ENCODE data around the gene ATP9B. TPM values are rescaled to one million over a fixed set of nuclear protein-coding genes. Genes with fewer than 3 reads are reported as not detected.

ATP9B gene
- polyA plus RNA-seq, 3 donors, result 7.2 to 20.3 (median 14.0) TPM

DNA sequence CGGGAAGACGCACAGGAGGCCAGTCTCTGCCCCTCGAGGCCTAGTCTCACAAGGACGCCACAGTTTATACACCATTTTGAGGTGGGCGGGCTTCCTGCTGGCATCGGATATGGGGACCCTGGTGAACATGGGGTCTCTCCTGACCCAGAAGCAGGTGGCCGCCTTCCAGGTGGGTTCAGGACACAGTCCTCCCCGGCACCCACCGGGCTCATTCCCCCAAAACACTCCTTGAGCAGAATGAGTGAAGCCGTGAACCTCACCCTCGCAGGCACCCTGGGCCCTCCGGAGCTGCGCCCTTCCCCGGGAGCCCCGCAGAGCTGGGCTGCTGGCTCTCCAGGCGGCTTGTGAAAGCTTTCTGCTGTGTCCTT lies 333.0 kb downstream of the ATP9B start:
- H3K4me3 ChIP-seq (replicated peaks in 1 of 3; ENCODE audit: low read depth in 2 of 3, low read length in 3 of 3), result no peak overlapping the region
- intact Hi-C loops (cut with micrococcal nuclease), result loop anchor here in 1 of 2 donors (10.0 kb wide), 1 partner anchor 633 kb away; the partner anchor contains the start of gene RBFA
- TF ChIP-seq, protein P1, sequence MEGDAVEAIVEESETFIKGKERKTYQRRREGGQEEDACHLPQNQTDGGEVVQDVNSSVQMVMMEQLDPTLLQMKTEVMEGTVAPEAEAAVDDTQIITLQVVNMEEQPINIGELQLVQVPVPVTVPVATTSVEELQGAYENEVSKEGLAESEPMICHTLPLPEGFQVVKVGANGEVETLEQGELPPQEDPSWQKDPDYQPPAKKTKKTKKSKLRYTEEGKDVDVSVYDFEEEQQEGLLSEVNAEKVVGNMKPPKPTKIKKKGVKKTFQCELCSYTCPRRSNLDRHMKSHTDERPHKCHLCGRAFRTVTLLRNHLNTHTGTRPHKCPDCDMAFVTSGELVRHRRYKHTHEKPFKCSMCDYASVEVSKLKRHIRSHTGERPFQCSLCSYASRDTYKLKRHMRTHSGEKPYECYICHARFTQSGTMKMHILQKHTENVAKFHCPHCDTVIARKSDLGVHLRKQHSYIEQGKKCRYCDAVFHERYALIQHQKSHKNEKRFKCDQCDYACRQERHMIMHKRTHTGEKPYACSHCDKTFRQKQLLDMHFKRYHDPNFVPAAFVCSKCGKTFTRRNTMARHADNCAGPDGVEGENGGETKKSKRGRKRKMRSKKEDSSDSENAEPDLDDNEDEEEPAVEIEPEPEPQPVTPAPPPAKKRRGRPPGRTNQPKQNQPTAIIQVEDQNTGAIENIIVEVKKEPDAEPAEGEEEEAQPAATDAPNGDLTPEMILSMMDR (IDR thresholded peaks at IDR 0.05), result no peak
- H3K9ac ChIP-seq (ENCODE audit: insufficient read depth, low read length, poor library complexity, severe bottlenecking), result no peak overlapping the region
- 97% methylated on average over 15 of the region's 16 CpGs for WGBS (ENCODE audit: insufficient coverage)
- H3K9me3 ChIP-seq (replicated peaks in 1 of 2; ENCODE audit: control insufficient read depth in 1 of 2, insufficient read depth in 1 of 2, low read length in 2 of 2), result no peaks in the 10 kb centered on the region
- H3K9me3 Mint-ChIP-seq, result peaks cover 0 to 15% (median 2%) of the 10 kb centered on the region in 7 donors
- DNase-seq, result no peak
- H3K4me2 ChIP-seq (replicated peaks; ENCODE audit: extremely low read depth, low read length, poor library complexity, severe bottlenecking), result peak overlapping the region; percentile 67
- H4K20me1 ChIP-seq (ENCODE audit: insufficient read depth, low read length), result peaks cover 25% of the 10 kb centered on the region
- peaks cover 39% of the 10 kb centered on the region for H3K79me2 ChIP-seq (ENCODE audit: insufficient read depth, low read length)
- H3K4me1 Mint-ChIP-seq, result peaks cover 63% of the 10 kb centered on the region
- no peak overlapping the region for H3K4me3 Mint-ChIP-seq
- H3K27ac ChIP-seq (ENCODE audit: low read depth in 1 of 2, low read length in 2 of 2), result no peak overlapping the region
- no peak overlapping the region for H2AFZ ChIP-seq (ENCODE audit: insufficient read depth, low read depth, low read length, poor library complexity, severe bottlenecking)
- H3K27ac Mint-ChIP-seq, result peak overlapping the region in 3 of 7 donors; percentile 30 to 99 (median 82)
- H3K27me3 ChIP-seq (ENCODE audit: control insufficient read depth in 2 of 2, insufficient read depth in 2 of 2, low read length in 2 of 2), result peaks cover 0 to 23% of the 10 kb centered on the region in 2 donors
- H3K36me3 ChIP-seq (replicated peaks in 1 of 2; ENCODE audit: control insufficient read depth in 1 of 2, insufficient read depth in 2 of 2, low read length in 2 of 2), result no peaks in the 10 kb centered on the region
- H3K27me3 Mint-ChIP-seq (ENCODE audit: low read depth in 3 of 3), result peaks cover 21 to 26% (median 23%) of the 10 kb centered on the region in 3 donors
- peaks cover 67 to 75% of the 10 kb centered on the region in 2 donors for H3K4me1 ChIP-seq (ENCODE audit: control insufficient read depth in 1 of 2, insufficient read depth in 2 of 2, low read length in 2 of 2)
- H3K36me3 Mint-ChIP-seq, result peaks cover 27 to 38% of the 10 kb centered on the region in 2 donors

DNA sequence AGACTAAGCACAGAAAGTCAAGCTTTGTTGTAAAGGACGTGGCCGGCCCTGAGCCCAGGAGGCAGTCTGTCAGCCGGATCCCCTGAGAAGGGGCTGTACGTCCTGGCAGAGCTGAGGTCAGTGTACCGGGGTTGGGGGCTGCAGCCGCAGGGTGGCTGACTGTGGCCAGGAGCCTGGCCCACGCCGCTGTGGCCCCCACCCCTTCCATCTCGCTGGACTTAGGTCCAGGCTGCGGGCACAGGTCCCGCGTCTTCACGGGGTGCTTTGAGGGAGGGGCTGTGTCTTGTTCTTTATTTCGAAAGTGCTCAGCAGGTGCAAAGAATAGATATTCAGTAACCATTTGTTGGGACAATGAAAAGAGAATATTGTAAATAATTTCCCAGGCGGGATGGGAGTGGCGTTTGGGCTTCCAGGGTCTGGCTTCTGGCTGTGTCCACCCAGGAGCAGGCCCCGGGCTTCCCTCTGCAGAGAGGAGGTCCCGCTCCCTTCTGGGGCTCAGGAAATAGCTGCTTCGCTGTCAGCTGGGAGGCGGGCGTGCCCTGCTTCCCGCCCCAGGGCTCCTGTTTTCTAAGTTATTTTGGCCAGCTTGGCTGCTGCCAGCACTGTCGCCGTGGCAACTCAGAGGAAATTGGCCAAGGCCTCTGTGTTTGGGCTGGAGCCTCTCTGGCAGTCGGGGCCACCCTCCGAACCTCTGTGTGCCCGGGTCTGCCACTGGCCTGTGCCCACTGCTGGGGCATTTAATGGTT lies 334.0 kb downstream of the ATP9B start:
- H3K27ac ChIP-seq (ENCODE audit: low read depth in 1 of 2, low read length in 2 of 2), result peak overlapping the region; percentile 48 to 54
- peaks cover 67 to 75% of the 10 kb centered on the region in 2 donors for H3K4me1 ChIP-seq (ENCODE audit: control insufficient read depth in 1 of 2, insufficient read depth in 2 of 2, low read length in 2 of 2)
- peak overlapping the region; percentile 32 for H3K9ac ChIP-seq (ENCODE audit: insufficient read depth, low read length, poor library complexity, severe bottlenecking)
- peaks cover 39% of the 10 kb centered on the region for H3K79me2 ChIP-seq (ENCODE audit: insufficient read depth, low read length)
- peaks cover 12 to 17% (median 14%) of the 10 kb centered on the region in 3 donors for H3K27me3 Mint-ChIP-seq (ENCODE audit: low read depth in 3 of 3)
- H3K27ac Mint-ChIP-seq, result peak overlapping the region; percentile 64 to 99 (median 85)
- TF ChIP-seq, protein P1 (IDR thresholded peaks at IDR 0.05), result no peak
- peaks cover 21% of the 10 kb centered on the region for H4K20me1 ChIP-seq (ENCODE audit: insufficient read depth, low read length)
- H3K36me3 ChIP-seq (replicated peaks in 1 of 2; ENCODE audit: control insufficient read depth in 1 of 2, insufficient read depth in 2 of 2, low read length in 2 of 2), result no peaks in the 10 kb centered on the region
- H3K9me3 ChIP-seq (replicated peaks in 1 of 2; ENCODE audit: control insufficient read depth in 1 of 2, insufficient read depth in 1 of 2, low read length in 2 of 2), result no peaks in the 10 kb centered on the region
- peaks cover 0 to 13% of the 10 kb centered on the region in 2 donors for H3K27me3 ChIP-seq (ENCODE audit: control insufficient read depth in 2 of 2, insufficient read depth in 2 of 2, low read length in 2 of 2)
- H3K4me2 ChIP-seq (replicated peaks; ENCODE audit: extremely low read depth, low read length, poor library complexity, severe bottlenecking), result peak overlapping the region; percentile 67
- peaks cover 63% of the 10 kb centered on the region for H3K4me1 Mint-ChIP-seq
- DNase-seq, result peak; percentile 46 to 60 (median 53)
- peaks cover 30 to 37% of the 10 kb centered on the region in 2 donors for H3K36me3 Mint-ChIP-seq
- 11% methylated on average over 26 of the region's 27 CpGs for WGBS (ENCODE audit: insufficient coverage)
- peak overlapping the region in 2 of 3 experiments; percentile 2 to 51 for H3K4me3 ChIP-seq (replicated peaks in 1 of 3; ENCODE audit: low read depth in 2 of 3, low read length in 3 of 3)
- intact Hi-C loops (cut with micrococcal nuclease), result loop anchor here in 1 of 2 donors (10.0 kb wide), 1 partner anchor 632 kb away; the partner anchor contains the start of gene RBFA
- H3K4me3 Mint-ChIP-seq, result peak overlapping the region; percentile 70 to 75
- H2AFZ ChIP-seq (ENCODE audit: insufficient read depth, low read depth, low read length, poor library complexity, severe bottlenecking), result no peak overlapping the region
- H3K9me3 Mint-ChIP-seq, result peaks cover 0 to 10% (median 2%) of the 10 kb centered on the region in 7 donors

All from CD14-positive monocyte (primary cell).